ENCODE data around the gene HSD17B11.

Gene HSD17B11

DNA sequence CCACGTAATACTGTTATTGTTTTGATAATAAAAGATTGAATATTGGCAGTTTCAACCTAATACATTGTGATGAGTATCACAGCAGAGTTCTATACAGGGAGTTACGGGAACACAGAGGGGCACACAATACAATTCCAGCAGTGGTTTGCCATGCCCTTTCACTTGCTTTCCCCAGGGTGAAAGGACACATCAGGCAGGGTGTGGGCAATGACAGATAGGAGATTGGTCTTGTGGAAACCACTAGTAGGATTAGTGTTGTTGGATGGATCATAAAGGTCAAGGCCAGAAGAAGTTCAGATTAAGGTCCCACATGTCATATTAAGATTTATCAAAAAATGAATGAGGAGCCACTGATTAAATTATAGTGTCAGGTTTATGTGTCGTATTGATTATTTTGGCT is 8.1 kb downstream of the HSD17B11 start:
- no peak for TF ChIP-seq CTCF (conservative IDR thresholded peaks at IDR 0.05)
- H3K27ac ChIP-seq, result no peak overlapping the region

DNA sequence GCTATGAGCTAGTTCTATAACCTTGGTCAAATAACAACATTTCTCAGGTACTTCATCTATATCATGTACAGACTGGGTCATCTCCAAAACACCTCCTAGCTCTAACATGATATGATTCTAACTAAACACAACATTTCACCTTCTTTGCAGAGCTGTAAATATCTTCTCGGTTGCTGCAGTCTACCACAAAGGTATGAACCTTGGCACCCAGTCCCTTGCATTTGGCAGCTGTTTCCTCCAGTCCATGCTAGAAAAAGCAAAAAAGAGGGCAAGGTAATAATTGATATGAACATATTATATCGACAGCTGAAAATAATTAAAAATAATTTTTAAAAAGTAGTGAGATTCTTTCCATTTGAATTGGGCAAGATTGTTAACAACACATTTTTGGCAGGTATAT is 8.9 kb downstream of the HSD17B11 start:
- no peak for TF ChIP-seq CTCF (conservative IDR thresholded peaks at IDR 0.05)

GRCh38 chr4:87377816-87378215 is 13.2 kb downstream of the HSD17B11 start:
- TF ChIP-seq CTCF (conservative IDR thresholded peaks at IDR 0.05), result no peak
- H3K27ac ChIP-seq, result no peak overlapping the region

More for the DNA sequence above, 8.9 kb downstream of the HSD17B11 start:
- H3K27ac ChIP-seq, result no peak overlapping the region

- H3K27ac ChIP-seq, result peak overlapping the region; percentile 31; the same call in 1 of the 2 replicates
- peak; percentile 92 for TF ChIP-seq CTCF (conservative IDR thresholded peaks at IDR 0.05)
Measured at GRCh38 chr4:87375719-87376291, 15.2 kb downstream of the HSD17B11 start.

- TF ChIP-seq CTCF (conservative IDR thresholded peaks at IDR 0.05), result no peak
- H3K27ac ChIP-seq, result no peak overlapping the region
Measured at GRCh38 chr4:87370068-87370467, 20.9 kb downstream of the HSD17B11 start.

- no peak for TF ChIP-seq CTCF (conservative IDR thresholded peaks at IDR 0.05)
- H3K27ac ChIP-seq, result no peak overlapping the region
Measured at GRCh38 chr4:87366521-87367162, 24.3 kb downstream of the HSD17B11 start.

GRCh38 chr4:87365348-87365747 is 25.6 kb downstream of the HSD17B11 start:
- TF ChIP-seq CTCF (conservative IDR thresholded peaks at IDR 0.05), result no peak
- H3K27ac ChIP-seq, result peak overlapping the region; percentile 25; the same call in 1 of the 2 replicates

All from VCaP (cell line).